Tongue (tissue), 2 donors: ENCODE data around the gene DPH7. TPM values are rescaled to one million over a fixed set of nuclear protein-coding genes. Genes with fewer than 3 reads are reported as not detected.
A peak's percentile ranks its signal among the peaks of the same experiment; 100 is the strongest.
"Not testable (repeated sequence)": the region's sequence is repeated elsewhere in the genome, so short reads cannot be mapped to it uniquely, and the experiment has no call there.

ENCODE experiments used
- DNase-seq: peaks from one replicate; pipeline ENCODE4 v3.0.0-alpha.2; 2015
- total RNA-seq: library from RNA; depleted of rRNA; stranded (reverse); fragments of >200 nt; gene quantifications from one replicate; pipeline ENCODE4 v1.2.3, GENCODE V29; 2014

The DPH7 gene
- total RNA-seq, 1 donor from 2014 or later, result 26.0 TPM

- DNase-seq, result no peak
These were observed 33.6 kb downstream of the DPH7 start for GRCh38 chr9:137545123-137545522.

GRCh38 chr9:137544176-137544760, 34.5 kb downstream of the DPH7 start:
- no peak for DNase-seq

- DNase-seq, result no peak
These were observed 35.3 kb downstream of the DPH7 start for GRCh38 chr9:137543237-137543963.

- DNase-seq, result no peak
These were observed 36.2 kb downstream of the DPH7 start for GRCh38 chr9:137542486-137542885.

- no peak for DNase-seq
These were observed 38.2 kb downstream of the DPH7 start for GRCh38 chr9:137540536-137540935.

- no peak for DNase-seq
These were observed 40.7 kb downstream of the DPH7 start for GRCh38 chr9:137538058-137538457.

- not testable (repeated sequence) for DNase-seq
These were observed 42.1 kb downstream of the DPH7 start for GRCh38 chr9:137536594-137537131.

- DNase-seq, result no peak
These were observed 43.7 kb downstream of the DPH7 start for GRCh38 chr9:137535120-137535428.

- peak; percentile 75 for DNase-seq
These were observed 44.2 kb downstream of the DPH7 start for GRCh38 chr9:137534256-137535119.

- not testable (repeated sequence) for DNase-seq
These were observed 45.7 kb downstream of the DPH7 start for GRCh38 chr9:137532891-137533468.

GRCh38 chr9:137531099-137531765, 47.5 kb downstream of the DPH7 start:
- DNase-seq, result peak; percentile 37

GRCh38 chr9:137530331-137530730, 48.4 kb downstream of the DPH7 start:
- no peak for DNase-seq

- no peak for DNase-seq
These were observed 53.8 kb downstream of the DPH7 start for GRCh38 chr9:137524981-137525317.

- DNase-seq, result no peak
These were observed 54.4 kb downstream of the DPH7 start for GRCh38 chr9:137524161-137524980.

- no peak for DNase-seq
These were observed 55.8 kb downstream of the DPH7 start for GRCh38 chr9:137522746-137523455.

GRCh38 chr9:137521405-137521985, 57.2 kb downstream of the DPH7 start:
- peak; percentile 82 for DNase-seq

GRCh38 chr9:137520614-137521404, 57.9 kb downstream of the DPH7 start:
- DNase-seq, result no peak

- DNase-seq, result no peak
These were observed 59.2 kb downstream of the DPH7 start for GRCh38 chr9:137519553-137519952.
